ENCODE data around the gene ARHGEF11.

GRCh38 chr1:157085421-157085820 is 39.9 kb upstream of the ARHGEF11 start:
- TF ChIP-seq, protein P1, sequence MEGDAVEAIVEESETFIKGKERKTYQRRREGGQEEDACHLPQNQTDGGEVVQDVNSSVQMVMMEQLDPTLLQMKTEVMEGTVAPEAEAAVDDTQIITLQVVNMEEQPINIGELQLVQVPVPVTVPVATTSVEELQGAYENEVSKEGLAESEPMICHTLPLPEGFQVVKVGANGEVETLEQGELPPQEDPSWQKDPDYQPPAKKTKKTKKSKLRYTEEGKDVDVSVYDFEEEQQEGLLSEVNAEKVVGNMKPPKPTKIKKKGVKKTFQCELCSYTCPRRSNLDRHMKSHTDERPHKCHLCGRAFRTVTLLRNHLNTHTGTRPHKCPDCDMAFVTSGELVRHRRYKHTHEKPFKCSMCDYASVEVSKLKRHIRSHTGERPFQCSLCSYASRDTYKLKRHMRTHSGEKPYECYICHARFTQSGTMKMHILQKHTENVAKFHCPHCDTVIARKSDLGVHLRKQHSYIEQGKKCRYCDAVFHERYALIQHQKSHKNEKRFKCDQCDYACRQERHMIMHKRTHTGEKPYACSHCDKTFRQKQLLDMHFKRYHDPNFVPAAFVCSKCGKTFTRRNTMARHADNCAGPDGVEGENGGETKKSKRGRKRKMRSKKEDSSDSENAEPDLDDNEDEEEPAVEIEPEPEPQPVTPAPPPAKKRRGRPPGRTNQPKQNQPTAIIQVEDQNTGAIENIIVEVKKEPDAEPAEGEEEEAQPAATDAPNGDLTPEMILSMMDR (IDR thresholded peaks at IDR 0.05 in 8 of 11, conservative IDR thresholded peaks at IDR 0.05 in 3 of 11), result no peak
- TF ChIP-seq POLR2A (IDR thresholded peaks at IDR 0.05), result no peak

All from spleen (tissue), 7 donors.